HG03108 (cell line): ENCODE results near the gene HMCN1.

ENCODE experiments used
- ATAC-seq: cut with Tn5 transposase; IDR thresholded peaks from one replicate; pipeline ENCODE4 v1.9.1; 2021; ENCODE audit warnings: moderate library complexity; ENCODE audit not compliant: unreplicated experiment

The HMCN1 gene

GRCh38 chr1:186215636-186216035 is 481.4 kb downstream of the HMCN1 start:
- ATAC-seq: no peak

- ATAC-seq: peak; percentile 70
Observed at GRCh38 chr1:186218654-186219352, 484.6 kb downstream of the HMCN1 start.

GRCh38 chr1:186220067-186220466 is 485.9 kb downstream of the HMCN1 start:
- ATAC-seq: no peak

- no peak for ATAC-seq
Observed at GRCh38 chr1:186220911-186221310, 486.7 kb downstream of the HMCN1 start.

GRCh38 chr1:186225096-186225495 is 490.9 kb downstream of the HMCN1 start:
- ATAC-seq: no peak

GRCh38 chr1:186228749-186229148 is 494.6 kb downstream of the HMCN1 start:
- no peak for ATAC-seq

- ATAC-seq: no peak
Observed at GRCh38 chr1:186231861-186232436, 497.8 kb downstream of the HMCN1 start.

GRCh38 chr1:186234976-186235686 is 500.9 kb downstream of the HMCN1 start:
- ATAC-seq: no peak

GRCh38 chr1:186235696-186236095 is 501.5 kb downstream of the HMCN1 start:
- no peak for ATAC-seq

GRCh38 chr1:186236921-186237320 is 502.7 kb downstream of the HMCN1 start:
- ATAC-seq: no peak

GRCh38 chr1:186239171-186239570 is 505.0 kb downstream of the HMCN1 start:
- ATAC-seq: no peak

- no peak for ATAC-seq
Observed at GRCh38 chr1:186240436-186240835, 506.2 kb downstream of the HMCN1 start.
